ENCODE measurements around the gene PLCB3. TPM values are rescaled to one million over a fixed set of nuclear protein-coding genes. Genes with fewer than 3 reads are reported as not detected.
"Not testable (repeated sequence)": the region's sequence is repeated elsewhere in the genome, so short reads cannot be mapped to it uniquely, and the experiment has no call there.

PLCB3 gene
- total RNA-seq, 1 experiment from 2014 or later: 41.2 TPM

GRCh38 chr11:64245401-64245796 lies 5.9 kb upstream of the PLCB3 start:
- TF ChIP-seq REST (IDR thresholded peaks at IDR 0.05; ENCODE audit: insufficient read depth in 1 of 2, low read depth in 2 of 2, low read length in 1 of 2) (no peak), POLR2AphosphoS5 (IDR thresholded peaks at IDR 0.05; ENCODE audit: low read depth, low read length) (no peak; the same call in none of the 2 replicates), CTCF (IDR thresholded peaks at IDR 0.05) (no peak), SIN3A (IDR thresholded peaks at IDR 0.05; ENCODE audit: borderline replicate concordance, insufficient read depth, low read depth, low read length) (no peak), TCF7L2 (IDR thresholded peaks at IDR 0.05; ENCODE audit: low read depth, low read length) (no peak)
- no TSS peak for BruUV-seq (replicated peaks)
- DNase-seq (ENCODE audit: low read depth, low spot score) (no peak), ATAC-seq (no peak)
- H3K27me3 ChIP-seq (ENCODE audit: control insufficient read depth, insufficient read depth, low read length): no peaks in the 10 kb centered on the region
- in situ Hi-C loops (cut with HindIII; ENCODE audit: low pct_unique_long_range_greater_than_20kb, low sequenced_read_pairs): no loop called here
- H3K27ac ChIP-seq (ENCODE audit: low read length): peak overlapping the region; percentile 95
- H3K9me3 ChIP-seq (ENCODE audit: control insufficient read depth, insufficient read depth, low read depth, low read length): no peaks in the 10 kb centered on the region
- POLR2A ChIA-PET: interaction anchor here (0.6 kb wide), 1 partner anchor 61 kb away, joined by 3 read pairs; no protein-coding TSS in a partner anchor
- CTCF ChIA-PET: interaction anchor here (1.2 kb wide), 1 partner anchor 72 kb away, joined by 3 read pairs; the partner anchor contains the start of genes PRDX5 and TRMT112
- intact Hi-C loops (cut with micrococcal nuclease; ENCODE audit: unreplicated experiment): loop anchor here (10.0 kb wide), 1 partner anchor 59 kb away; the partner anchor contains the start of genes CATSPERZ and ESRRA
- H3K36me3 ChIP-seq (ENCODE audit: control insufficient read depth, insufficient read depth, low read length): peaks cover 3% of the 10 kb centered on the region; the same call in 1 of the 2 replicates
- H3K4me1 ChIP-seq (ENCODE audit: control insufficient read depth, insufficient read depth, low read length): peaks cover 51% of the 10 kb centered on the region
- peak overlapping the region; percentile 85 to 95 for H3K4me3 ChIP-seq (ENCODE audit: low read depth in 2 of 2, low read length in 2 of 2)

GRCh38 chr11:64245797-64246620 lies 5.3 kb upstream of the PLCB3 start:
- BruUV-seq (replicated peaks): TSS peak; percentile 89
- TF ChIP-seq TCF7L2 (IDR thresholded peaks at IDR 0.05; ENCODE audit: low read depth, low read length) (no peak), SIN3A (IDR thresholded peaks at IDR 0.05; ENCODE audit: borderline replicate concordance, insufficient read depth, low read depth, low read length) (no peak; the same call in 1 of the 2 replicates), POLR2AphosphoS5 (IDR thresholded peaks at IDR 0.05; ENCODE audit: low read depth, low read length) (no peak; the same call in 1 of the 2 replicates), CTCF (IDR thresholded peaks at IDR 0.05) (no peak), REST (IDR thresholded peaks at IDR 0.05; ENCODE audit: insufficient read depth in 1 of 2, low read depth in 2 of 2, low read length in 1 of 2) (no peak)
- intact Hi-C loops (cut with micrococcal nuclease; ENCODE audit: unreplicated experiment) (loop anchor here (10.0 kb wide), 1 partner anchor 59 kb away; the partner anchor contains the start of genes CATSPERZ and ESRRA), in situ Hi-C loops (cut with HindIII; ENCODE audit: low pct_unique_long_range_greater_than_20kb, low sequenced_read_pairs) (no loop called here)
- ATAC-seq: peak; percentile 7; the same call in 1 of the 2 replicates
- no peaks in the 10 kb centered on the region for H3K9me3 ChIP-seq (ENCODE audit: control insufficient read depth, insufficient read depth, low read depth, low read length)
- H3K4me1 ChIP-seq (ENCODE audit: control insufficient read depth, insufficient read depth, low read length): peaks cover 54% of the 10 kb centered on the region
- peak; percentile 71 for DNase-seq (ENCODE audit: low read depth, low spot score)
- H3K27ac ChIP-seq (ENCODE audit: low read length): peak overlapping the region; percentile 95
- CTCF ChIA-PET: interaction anchor here (1.2 kb wide), 1 partner anchor 71 kb away, joined by 3 read pairs; the partner anchor contains the start of genes PRDX5 and TRMT112
- H3K27me3 ChIP-seq (ENCODE audit: control insufficient read depth, insufficient read depth, low read length): no peaks in the 10 kb centered on the region
- peaks cover 3% of the 10 kb centered on the region; the same call in 1 of the 2 replicates for H3K36me3 ChIP-seq (ENCODE audit: control insufficient read depth, insufficient read depth, low read length)
- peak overlapping the region; percentile 85 to 95 for H3K4me3 ChIP-seq (ENCODE audit: low read depth in 2 of 2, low read length in 2 of 2)
- POLR2A ChIA-PET: interaction anchor here (0.5 to 0.6 kb wide), 2 partner anchors 28 to 56 kb away, joined by 3 to 5 read pairs; no protein-coding TSS in a partner anchor

- in situ Hi-C loops (cut with HindIII; ENCODE audit: low pct_unique_long_range_greater_than_20kb, low sequenced_read_pairs); H3K27ac ChIP-seq (ENCODE audit: low read length); H3K27me3 ChIP-seq (ENCODE audit: control insufficient read depth, insufficient read depth, low read length); H3K9me3 ChIP-seq (ENCODE audit: control insufficient read depth, insufficient read depth, low read depth, low read length); CTCF ChIA-PET; BruUV-seq (replicated peaks); H3K36me3 ChIP-seq (ENCODE audit: control insufficient read depth, insufficient read depth, low read length); DNase-seq (ENCODE audit: low read depth, low spot score): not testable (repeated sequence)
- peaks cover 54% of the 10 kb centered on the region for H3K4me1 ChIP-seq (ENCODE audit: control insufficient read depth, insufficient read depth, low read length)
- intact Hi-C loops (cut with micrococcal nuclease; ENCODE audit: unreplicated experiment): loop anchor here (10.0 kb wide), 1 partner anchor 58 kb away; the partner anchor contains the start of genes CATSPERZ and ESRRA
- POLR2A ChIA-PET: interaction anchor here (0.5 kb wide), 1 partner anchor 56 kb away, joined by 3 read pairs; no protein-coding TSS in a partner anchor
- H3K4me3 ChIP-seq (ENCODE audit: low read depth in 2 of 2, low read length in 2 of 2): peak overlapping the region; percentile 85 to 95
- ATAC-seq: peak; percentile 2
Measured at GRCh38 chr11:64246621-64246870, 4.8 kb upstream of the PLCB3 start.

Measured in Panc1 (cell line).